Keratinocyte (primary cell): Measurements from ENCODE around the gene MRPL52.

Source experiments
- EZH2 ChIP-seq: IDR thresholded peaks from one replicate; pipeline ENCODE4 v1.6.1; 2012; ENCODE audit warnings: inconsistent platforms, mild to moderate bottlenecking, low read length, moderate library complexity
- TF ChIP-seq, protein P1 (sequence below), 3 experiments: IDR thresholded peaks in 1 of 3; conservative IDR thresholded peaks in 1 of 3; optimal IDR thresholded peaks in 1 of 3; 2 replicates in 2 of 3; 3 replicates in 1 of 3; pipeline versions ENCODE3 to v1.5.1; 2011; ENCODE audit warnings: low read length in 3 of 3, mild to moderate bottlenecking in 3 of 3, moderate library complexity in 2 of 3, control low read depth in 1 of 3, inconsistent platforms in 1 of 3; ENCODE audit not compliant: insufficient read depth in 2 of 3; ENCODE audit errors: extremely low read depth in 1 of 3

DNA sequence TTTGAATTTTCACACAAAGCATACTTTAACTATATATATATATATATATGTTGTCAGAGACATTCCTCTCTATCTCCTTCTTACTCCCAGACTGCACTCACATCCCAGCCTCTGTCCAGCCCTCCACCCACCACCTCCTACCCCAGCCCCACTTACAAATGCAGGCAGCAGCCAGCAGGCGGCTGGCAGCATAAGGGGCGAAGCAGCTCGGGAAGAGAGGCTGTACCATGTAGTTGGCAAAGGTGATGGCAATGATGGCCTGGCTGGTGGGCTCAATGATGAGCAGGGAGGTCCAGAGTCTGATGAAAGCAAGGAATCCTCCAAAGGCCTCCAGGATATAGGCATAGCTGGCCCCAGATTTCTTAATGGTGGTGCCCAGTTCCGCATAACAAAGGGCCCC is 16.9 kb upstream of the MRPL52 start:
- TF ChIP-seq, protein P1, sequence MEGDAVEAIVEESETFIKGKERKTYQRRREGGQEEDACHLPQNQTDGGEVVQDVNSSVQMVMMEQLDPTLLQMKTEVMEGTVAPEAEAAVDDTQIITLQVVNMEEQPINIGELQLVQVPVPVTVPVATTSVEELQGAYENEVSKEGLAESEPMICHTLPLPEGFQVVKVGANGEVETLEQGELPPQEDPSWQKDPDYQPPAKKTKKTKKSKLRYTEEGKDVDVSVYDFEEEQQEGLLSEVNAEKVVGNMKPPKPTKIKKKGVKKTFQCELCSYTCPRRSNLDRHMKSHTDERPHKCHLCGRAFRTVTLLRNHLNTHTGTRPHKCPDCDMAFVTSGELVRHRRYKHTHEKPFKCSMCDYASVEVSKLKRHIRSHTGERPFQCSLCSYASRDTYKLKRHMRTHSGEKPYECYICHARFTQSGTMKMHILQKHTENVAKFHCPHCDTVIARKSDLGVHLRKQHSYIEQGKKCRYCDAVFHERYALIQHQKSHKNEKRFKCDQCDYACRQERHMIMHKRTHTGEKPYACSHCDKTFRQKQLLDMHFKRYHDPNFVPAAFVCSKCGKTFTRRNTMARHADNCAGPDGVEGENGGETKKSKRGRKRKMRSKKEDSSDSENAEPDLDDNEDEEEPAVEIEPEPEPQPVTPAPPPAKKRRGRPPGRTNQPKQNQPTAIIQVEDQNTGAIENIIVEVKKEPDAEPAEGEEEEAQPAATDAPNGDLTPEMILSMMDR (optimal IDR thresholded peaks at IDR 0.05 in 1 of 3, IDR thresholded peaks at IDR 0.05 in 1 of 3, conservative IDR thresholded peaks at IDR 0.05 in 1 of 3; ENCODE audit: extremely low read depth in 1 of 3, insufficient read depth in 2 of 3, low read length in 3 of 3) = no peak
- TF ChIP-seq EZH2 = no peak
